Kidney epithelial cell (primary cell): ENCODE measurements around the gene LACC1. TPM values are rescaled to one million over a fixed set of nuclear protein-coding genes. Genes with fewer than 3 reads are reported as not detected.
A peak's percentile ranks its signal among the peaks of the same experiment; 100 is the strongest.

Experiments
- DNase-seq: peaks from one replicate; pipeline ENCODE4 v3.0.0-alpha.2; 2010; ENCODE audit warnings: low read depth
- H3K27me3 ChIP-seq: 2 replicates; pipeline ENCODE4 v1.6.0; 2011; ENCODE audit warnings: low read length; ENCODE audit not compliant: control insufficient read depth, insufficient read depth
- H3K36me3 ChIP-seq: 2 replicates; pipeline ENCODE4 v1.5.1; 2011; ENCODE audit warnings: low read length; ENCODE audit not compliant: control insufficient read depth, insufficient read depth
- H3K4me3 ChIP-seq: 2 replicates; pipeline ENCODE4 v1.5.1; 2011; ENCODE audit warnings: low read depth, mild to moderate bottlenecking, control low read depth, low read length
- total RNA-seq: library from RNA; depleted of rRNA; stranded (reverse); fragments of >200 nt; gene quantifications from 2 replicates; pipeline ENCODE4 v1.2.3, GENCODE V29; 2015
- TF ChIP-seq, protein P1 (sequence below): IDR thresholded peaks from 2 replicates; pipeline ENCODE4 v1.5.1; 2011; ENCODE audit warnings: mild to moderate bottlenecking, moderate library complexity, low read length, control low read depth, inconsistent platforms; ENCODE audit not compliant: insufficient read depth, poor library complexity, severe bottlenecking

LACC1 gene
- total RNA-seq, 1 donor from 2014 or later: 15.2 TPM

DNA sequence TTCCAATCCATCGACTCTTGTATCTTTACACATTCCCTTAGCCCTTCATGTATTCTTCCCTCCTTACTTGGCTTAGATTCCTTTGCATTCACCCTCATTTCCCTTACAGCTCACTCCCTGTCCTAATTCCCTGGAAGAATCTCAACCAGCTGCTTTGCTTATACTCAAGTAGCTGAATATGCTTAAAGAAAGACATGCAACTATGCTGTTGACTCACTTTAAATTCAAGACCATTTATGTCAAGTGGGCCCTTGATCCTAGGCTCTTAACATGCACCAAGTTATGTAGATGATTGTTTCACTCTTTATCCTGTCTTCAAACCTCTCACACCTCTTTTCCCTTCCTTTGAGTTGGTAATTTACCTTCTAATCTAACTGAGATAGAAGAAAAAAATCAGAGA lies 7.5 kb upstream of the LACC1 start:
- TF ChIP-seq, protein P1, sequence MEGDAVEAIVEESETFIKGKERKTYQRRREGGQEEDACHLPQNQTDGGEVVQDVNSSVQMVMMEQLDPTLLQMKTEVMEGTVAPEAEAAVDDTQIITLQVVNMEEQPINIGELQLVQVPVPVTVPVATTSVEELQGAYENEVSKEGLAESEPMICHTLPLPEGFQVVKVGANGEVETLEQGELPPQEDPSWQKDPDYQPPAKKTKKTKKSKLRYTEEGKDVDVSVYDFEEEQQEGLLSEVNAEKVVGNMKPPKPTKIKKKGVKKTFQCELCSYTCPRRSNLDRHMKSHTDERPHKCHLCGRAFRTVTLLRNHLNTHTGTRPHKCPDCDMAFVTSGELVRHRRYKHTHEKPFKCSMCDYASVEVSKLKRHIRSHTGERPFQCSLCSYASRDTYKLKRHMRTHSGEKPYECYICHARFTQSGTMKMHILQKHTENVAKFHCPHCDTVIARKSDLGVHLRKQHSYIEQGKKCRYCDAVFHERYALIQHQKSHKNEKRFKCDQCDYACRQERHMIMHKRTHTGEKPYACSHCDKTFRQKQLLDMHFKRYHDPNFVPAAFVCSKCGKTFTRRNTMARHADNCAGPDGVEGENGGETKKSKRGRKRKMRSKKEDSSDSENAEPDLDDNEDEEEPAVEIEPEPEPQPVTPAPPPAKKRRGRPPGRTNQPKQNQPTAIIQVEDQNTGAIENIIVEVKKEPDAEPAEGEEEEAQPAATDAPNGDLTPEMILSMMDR: no peak
- H3K4me3 ChIP-seq: no peak overlapping the region
- no peaks in the 10 kb centered on the region for H3K36me3 ChIP-seq
- no peak for DNase-seq
- H3K27me3 ChIP-seq: no peaks in the 10 kb centered on the region

DNA sequence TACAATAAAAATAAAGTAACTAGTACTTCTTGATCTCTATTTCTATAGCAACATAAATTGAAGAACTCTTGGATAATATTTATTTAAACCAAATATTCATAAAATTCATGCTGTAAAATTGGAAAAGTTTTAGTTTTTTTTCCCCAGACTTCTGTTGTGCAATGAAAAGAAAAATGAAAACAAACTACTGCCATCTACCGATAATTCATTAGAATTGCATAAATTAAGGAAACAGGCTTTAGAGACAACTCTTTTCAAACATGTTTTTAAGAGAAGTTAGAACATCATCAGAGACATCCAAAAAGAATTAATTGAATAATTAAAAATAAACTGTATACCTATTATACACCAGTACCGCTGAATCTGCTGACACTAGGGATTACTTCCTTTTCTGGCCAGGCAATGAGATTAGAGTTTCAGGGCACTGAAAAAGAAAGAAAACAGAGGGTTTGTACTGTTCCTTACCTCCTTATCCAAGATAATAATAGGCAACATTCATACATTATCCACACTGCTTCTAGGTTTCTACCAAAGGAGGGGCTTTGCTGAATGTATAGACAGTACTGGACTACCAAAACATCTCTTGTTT lies 5.1 kb upstream of the LACC1 start:
- H3K27me3 ChIP-seq: no peaks in the 10 kb centered on the region
- TF ChIP-seq, protein P1: peak; percentile 33
- no peak overlapping the region for H3K4me3 ChIP-seq
- no peak for DNase-seq
- no peaks in the 10 kb centered on the region for H3K36me3 ChIP-seq

DNA sequence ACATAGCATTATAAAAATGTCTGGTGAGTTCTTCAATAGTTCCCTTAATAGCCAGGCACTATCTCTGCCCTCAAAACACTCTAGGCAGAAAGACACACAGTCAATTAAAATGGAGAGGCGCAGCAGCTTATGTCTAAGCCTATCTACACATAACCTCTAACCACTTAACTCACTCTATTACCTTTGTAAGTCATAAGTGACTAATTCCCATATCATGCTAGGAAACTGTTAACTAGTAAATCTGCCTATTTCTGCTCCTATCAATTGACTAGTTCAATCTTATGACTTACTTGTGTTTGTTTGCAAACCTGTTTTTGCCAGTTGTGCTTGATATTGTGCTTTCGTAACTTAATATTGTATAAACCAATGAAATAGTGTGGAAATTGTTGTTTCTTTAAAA lies 3.3 kb upstream of the LACC1 start:
- no peak for DNase-seq
- TF ChIP-seq, protein P1: no peak
- Histone ChIP-seq H3K4me3 (no peak overlapping the region), H3K36me3 (no peaks in the 10 kb centered on the region), H3K27me3 (no peaks in the 10 kb centered on the region)

DNA sequence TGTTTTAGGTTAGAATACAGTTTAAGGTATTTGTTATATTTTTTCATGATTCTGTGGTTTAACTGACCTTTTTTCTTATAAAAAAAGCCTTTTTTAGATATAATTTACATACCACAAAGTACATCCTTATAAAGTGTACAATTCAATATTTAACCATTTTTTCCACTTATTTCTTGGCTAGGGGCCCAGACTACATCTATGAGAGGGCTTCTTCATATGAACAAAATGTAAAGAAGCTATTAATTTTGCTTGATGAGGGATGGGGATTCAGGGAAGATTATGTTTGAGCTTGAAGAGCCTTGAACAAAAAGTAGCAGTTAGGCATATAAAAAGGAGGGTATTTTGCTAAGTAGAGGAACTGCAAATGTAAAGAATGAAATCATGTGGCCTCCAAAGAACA lies 2.4 kb upstream of the LACC1 start:
- H3K4me3 ChIP-seq: no peak overlapping the region
- TF ChIP-seq, protein P1: no peak
- no peaks in the 10 kb centered on the region for H3K36me3 ChIP-seq
- DNase-seq: no peak
- H3K27me3 ChIP-seq: no peaks in the 10 kb centered on the region

DNA sequence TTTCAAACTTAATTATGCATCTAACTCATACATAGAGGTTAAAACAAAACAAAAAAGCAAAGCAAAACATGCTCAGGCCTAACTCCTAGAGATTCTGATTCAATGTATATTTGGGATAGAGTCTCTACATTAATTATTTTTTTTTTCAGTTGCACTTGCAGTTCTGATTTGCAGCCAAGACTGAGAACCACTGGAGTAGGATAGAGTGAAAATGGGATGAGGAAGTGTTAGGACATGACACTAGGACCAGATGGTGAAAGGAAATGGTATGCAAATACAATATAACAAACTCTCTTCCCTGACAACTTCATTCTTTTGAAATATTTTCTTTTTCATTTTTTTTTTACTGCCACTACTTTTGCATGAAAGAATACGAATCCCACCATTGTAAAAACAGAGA lies 1.9 kb upstream of the LACC1 start:
- H3K27me3 ChIP-seq: no peaks in the 10 kb centered on the region
- TF ChIP-seq, protein P1: no peak
- H3K36me3 ChIP-seq: no peaks in the 10 kb centered on the region
- DNase-seq: no peak
- H3K4me3 ChIP-seq: no peak overlapping the region
